SKM-1 treated with dmso at 0.1 percent for 144 hours (cell line): ENCODE measurements around the gene MSANTD1.

Experiments used
- DNase-seq: peaks from one replicate; lab custom pipeline; 2025; ENCODE audit not compliant: unreplicated experiment; lab: John Stamatoyannopoulos, UW

MSANTD1 gene

DNA sequence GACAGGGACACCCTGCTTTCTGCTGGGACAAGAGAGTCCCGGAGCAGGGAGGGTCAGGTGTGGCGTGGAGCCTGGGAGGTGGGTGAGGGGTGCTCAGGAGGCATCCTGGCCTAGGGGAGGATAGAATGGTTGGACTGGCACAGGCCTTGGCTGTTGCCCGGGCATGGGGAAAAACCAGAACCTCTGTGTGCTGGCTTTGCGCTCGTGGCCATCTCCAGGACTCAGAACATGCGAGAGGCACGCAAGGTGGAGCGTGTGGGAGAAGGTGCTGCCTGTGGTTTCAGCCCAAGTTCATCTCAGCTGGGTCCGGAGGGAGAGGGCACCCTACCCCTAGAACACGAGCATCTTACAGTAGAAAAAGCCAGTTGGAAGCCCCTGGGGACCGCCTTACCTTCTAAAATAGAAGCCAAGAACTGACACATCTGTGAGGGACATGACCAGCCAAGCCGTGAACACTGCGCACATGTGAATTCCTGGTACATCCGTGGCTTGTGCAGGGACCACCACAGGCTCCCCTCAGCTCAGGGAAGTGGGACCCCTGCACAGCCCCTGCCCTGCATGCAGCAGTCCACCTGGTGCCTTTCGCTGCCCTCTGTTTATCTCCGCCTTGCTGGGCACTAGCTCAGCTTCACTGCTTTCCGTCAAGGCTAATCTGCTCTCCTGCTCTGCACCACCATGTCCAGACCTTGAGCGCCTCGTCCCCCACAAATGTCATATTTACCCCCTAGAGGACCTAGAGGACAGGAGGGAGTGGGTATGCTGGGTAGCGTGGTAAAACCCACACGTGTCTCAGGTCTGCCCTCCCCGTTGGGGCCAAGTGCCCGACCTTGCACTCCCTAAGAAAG lies 13.5 kb downstream of the MSANTD1 start:
- no peak for DNase-seq

- DNase-seq = no peak
Measured at GRCh38 chr4:3263053-3263875, 14.3 kb downstream of the MSANTD1 start.

DNA sequence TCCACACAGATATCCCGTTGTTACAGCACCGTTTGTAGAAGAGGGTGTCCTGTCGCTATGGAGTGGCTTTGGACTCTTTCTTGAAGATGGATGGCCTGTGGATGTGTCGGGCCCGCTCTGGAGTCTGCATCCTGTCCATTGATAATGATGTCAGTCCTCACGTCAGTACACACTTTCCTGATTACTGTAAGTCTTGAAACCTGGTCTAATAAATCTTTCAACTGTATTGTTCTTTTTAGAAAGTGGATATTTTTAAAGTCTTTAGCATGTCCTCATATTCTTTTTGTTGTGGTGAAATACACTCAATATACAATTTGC lies 14.9 kb downstream of the MSANTD1 start:
- no peak for DNase-seq

GRCh38 chr4:3266076-3266475 lies 17.1 kb downstream of the MSANTD1 start:
- no peak for DNase-seq

GRCh38 chr4:3267576-3268394 lies 18.8 kb downstream of the MSANTD1 start:
- no peak for DNase-seq

DNA sequence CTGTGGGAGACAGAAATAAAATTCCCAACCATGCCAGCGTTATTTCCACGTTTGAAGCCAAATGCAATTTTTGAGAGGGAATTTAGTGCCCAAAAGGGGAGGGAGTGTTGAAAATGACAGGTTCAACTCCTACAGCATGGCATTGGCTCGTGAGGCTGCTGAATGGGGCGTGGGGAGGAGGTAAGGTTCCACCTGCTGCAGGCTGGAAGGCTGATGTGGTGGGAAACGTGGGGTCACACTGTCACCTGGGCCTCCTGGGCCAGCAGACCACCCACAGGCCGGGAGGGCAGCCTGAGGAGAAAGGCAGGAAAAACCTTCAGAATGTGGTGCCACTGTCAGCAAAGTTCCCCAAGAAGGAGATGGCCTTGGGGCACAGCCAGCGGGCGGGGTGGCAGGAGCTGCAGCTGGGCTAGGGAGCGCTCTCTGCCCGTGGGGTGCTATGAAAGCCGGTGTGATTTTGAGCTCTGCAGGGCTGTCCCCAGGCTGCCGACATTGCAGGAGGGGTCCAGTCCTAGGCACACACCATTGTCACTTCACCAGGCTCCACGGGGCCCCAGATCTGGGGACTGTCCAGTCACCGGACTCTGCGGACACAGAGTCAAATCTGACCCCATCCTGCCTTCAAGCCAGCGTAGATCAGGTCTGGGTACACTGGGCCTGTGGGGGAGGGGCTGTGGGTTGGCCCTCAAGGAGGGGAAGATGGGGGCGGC lies 19.6 kb downstream of the MSANTD1 start:
- no peak for DNase-seq

- no peak for DNase-seq
Measured at GRCh38 chr4:3269105-3269927, 20.4 kb downstream of the MSANTD1 start.

DNA sequence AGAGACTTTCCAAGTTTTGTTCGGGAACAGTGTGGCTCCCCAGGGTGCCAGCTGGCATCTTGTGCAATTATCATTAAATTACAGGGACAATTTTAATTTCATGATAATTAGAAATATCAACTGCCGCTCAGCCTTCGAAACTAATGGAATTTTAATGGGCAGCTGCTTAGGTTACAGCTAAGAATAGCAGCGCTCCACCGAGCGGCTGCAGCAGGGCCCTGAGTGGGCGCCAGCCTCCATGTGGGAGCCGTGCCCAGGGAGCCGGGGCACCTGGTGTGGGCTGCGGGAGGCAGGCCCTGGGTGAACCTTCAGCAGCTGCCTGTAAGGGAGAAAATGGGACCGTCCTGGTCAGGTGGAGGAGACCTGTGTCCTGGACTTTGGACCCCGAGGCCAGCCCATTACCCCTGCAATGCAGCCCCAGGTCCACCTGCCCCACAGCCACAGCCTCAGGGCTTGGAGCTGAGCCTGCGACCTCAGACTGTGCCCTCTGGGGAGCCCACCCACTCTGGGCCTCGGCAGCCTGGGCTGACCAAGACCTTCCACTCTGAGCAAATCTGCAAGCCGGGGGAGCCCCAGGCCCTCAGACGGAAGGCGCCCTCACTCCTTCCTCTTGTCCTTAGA lies 21.1 kb downstream of the MSANTD1 start:
- DNase-seq = no peak

GRCh38 chr4:3271131-3271530 lies 22.2 kb downstream of the MSANTD1 start:
- no peak for DNase-seq

DNA sequence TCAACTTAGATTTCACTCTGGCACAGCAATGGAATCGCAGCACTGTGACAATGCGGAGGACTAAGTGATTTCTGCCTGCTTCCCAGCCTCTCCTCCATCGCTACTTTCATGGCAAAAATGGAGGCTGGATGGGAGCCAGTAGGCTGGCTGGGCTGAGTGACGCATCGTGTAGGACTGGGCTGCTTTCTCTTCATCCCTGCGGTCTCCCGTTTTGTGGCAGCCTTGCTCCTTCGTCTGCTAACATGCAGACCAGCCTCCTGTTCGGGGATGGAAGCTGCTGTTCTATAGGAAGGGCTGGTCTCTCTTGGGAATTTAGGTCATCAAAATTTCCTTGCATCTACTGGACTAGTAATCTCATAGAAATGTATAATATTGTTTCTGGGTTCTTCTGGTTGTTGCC lies 28.0 kb downstream of the MSANTD1 start:
- DNase-seq = no peak

- DNase-seq = no peak
Measured at GRCh38 chr4:3280466-3280865, 31.5 kb downstream of the MSANTD1 start.

- no peak for DNase-seq
Measured at GRCh38 chr4:3283483-3283882, 34.5 kb downstream of the MSANTD1 start.

- DNase-seq = no peak
Measured at GRCh38 chr4:3283916-3284315, 35.0 kb downstream of the MSANTD1 start.

GRCh38 chr4:3284734-3285557 lies 36.0 kb downstream of the MSANTD1 start:
- no peak for DNase-seq

DNA sequence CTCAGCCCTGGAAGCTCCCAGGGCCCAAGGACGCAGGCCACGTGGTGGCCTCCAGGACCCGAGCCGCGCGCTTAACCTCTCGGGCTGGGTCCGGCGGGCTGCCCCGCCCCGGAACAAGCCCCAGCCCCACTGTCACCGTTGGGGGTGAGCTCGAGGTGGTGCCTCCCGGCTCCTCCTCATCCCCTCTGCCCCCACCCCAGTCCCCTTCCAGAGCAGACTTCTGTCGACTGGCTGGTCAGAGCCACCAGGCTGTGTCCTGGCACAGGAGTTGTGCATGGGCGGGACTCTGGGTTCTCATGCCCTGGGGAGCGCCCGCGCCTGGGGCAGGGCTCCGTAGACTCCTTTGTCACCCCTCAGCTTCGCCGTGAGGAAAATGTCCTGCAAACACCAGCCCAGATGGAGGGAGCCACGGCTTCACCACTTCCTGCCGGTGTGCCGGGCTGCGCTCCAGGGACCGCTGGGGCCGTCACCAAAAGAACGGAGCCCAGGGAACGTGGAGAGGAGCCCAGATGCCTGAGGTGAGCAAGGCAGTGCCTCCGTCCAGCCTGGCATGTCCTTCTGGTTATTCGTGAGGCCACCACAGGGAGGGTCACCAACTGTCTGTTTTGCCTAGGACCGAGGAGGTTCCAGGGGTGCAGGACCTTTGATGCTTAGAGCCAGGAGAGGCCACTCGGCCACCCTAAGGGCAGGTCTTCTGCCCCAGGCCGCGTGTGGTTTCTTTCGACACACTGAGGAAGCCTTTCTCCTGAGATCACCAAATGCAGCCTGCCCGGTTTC lies 36.8 kb downstream of the MSANTD1 start:
- peak; percentile 98 for DNase-seq

GRCh38 chr4:3286335-3287175 lies 37.6 kb downstream of the MSANTD1 start:
- no peak for DNase-seq
